NCI-H345 treated with DMSO at 0.1 percent for 48 hours (cell line): Measurements from ENCODE around the gene HECTD4.
"Not testable (repeated sequence)": the region's sequence is repeated elsewhere in the genome, so short reads cannot be mapped to it uniquely, and the experiment has no call there.

Experiments
- DNase-seq: peaks from one replicate; lab custom pipeline; 2025; ENCODE audit not compliant: unreplicated experiment; lab: John Stamatoyannopoulos, UW

Gene HECTD4

GRCh38 chr12:112408621-112409020, 26.4 kb upstream of the HECTD4 start:
- no peak for DNase-seq

DNA sequence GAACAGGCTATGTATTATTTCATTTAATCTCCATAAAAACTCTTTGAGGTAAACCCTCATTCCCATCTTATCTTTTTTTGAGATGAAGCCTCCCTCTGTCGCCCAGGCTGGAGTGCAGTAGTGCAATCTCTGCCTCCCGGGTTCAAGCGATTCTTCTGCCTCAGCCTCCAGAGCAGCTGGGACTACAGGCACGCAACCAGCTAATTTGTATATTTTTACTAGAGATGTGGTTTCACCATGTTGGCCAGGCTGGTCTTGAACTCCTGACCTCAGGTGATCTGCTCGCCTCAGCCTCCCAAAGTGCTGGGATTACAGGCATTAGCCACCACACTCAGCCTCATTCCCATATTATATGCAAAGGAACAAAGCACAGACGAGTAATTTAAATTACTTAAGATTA, 25.5 kb upstream of the HECTD4 start:
- not testable (repeated sequence) for DNase-seq

GRCh38 chr12:112406519-112407488, 24.6 kb upstream of the HECTD4 start:
- DNase-seq, result no peak

DNA sequence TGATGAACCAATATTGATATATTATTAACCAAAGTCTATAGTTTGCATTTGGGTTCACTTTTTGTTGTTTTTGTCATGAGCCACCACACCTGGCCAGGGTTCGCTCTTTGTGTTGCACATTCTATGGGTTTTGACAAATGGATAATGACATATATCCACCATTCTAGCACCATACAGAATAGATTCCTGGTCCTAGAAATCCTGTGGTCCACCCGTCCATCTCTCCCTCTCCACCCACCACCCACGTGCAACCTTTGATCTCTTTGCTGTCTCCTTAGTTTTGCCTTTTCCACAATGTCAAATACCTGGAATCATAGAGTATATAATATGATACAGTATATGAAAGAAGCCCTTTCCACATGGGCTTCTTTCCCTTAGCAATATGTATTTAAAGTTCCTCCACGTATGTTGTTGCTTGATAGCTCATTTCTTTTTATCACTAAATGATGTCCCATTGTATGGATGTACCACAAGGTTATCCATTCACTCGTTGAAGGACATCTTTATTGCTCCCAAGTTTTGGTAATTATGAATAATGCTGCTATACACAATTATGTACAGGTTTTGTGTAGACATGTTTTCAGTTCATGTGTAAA, 19.8 kb upstream of the HECTD4 start:
- DNase-seq, result no peak

- DNase-seq, result no peak
Observed at GRCh38 chr12:112401054-112401453, 18.8 kb upstream of the HECTD4 start.

DNA sequence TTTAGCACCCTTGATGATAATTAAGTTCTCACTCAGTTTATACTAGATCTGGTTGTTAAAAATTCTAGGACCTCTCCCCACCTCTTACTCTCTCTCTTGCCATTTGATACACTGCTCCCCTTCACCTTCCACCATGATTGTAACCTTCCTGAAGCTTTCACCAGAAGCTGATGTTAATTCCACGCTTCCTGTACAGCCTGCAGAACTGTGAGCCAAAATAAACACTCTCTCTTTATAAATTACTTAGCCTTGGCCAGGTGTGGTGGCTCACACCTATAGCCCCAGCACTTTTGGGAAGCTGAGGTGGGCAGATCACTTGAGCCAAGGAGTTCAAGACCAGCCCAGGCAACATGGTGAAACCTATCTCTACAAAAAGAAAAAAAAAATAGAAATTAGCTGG, 11.1 kb upstream of the HECTD4 start:
- no peak for DNase-seq

GRCh38 chr12:112389922-112390654, 7.9 kb upstream of the HECTD4 start:
- DNase-seq, result not testable (repeated sequence)

GRCh38 chr12:112389228-112389627, 7.0 kb upstream of the HECTD4 start:
- DNase-seq, result no peak

DNA sequence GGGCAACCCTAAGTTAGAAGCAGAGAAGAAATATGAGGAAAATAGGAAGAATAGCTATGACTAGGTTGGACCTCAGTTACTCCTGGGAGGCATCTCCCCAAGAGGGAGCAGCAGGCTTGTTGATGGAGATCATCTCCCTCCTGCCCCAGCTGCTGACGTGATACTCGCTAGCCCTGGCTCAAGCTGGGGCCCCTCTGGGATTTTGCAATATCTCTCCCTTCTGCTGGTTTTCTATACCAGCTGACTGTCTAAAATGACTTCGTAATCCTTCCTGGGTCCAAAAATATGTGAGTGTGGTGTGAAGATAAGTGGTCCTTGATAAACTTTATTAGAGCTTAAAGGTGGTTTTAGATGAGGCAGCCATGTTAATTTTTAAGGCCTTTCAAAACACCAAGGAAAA, 4.5 kb upstream of the HECTD4 start:
- DNase-seq, result no peak

DNA sequence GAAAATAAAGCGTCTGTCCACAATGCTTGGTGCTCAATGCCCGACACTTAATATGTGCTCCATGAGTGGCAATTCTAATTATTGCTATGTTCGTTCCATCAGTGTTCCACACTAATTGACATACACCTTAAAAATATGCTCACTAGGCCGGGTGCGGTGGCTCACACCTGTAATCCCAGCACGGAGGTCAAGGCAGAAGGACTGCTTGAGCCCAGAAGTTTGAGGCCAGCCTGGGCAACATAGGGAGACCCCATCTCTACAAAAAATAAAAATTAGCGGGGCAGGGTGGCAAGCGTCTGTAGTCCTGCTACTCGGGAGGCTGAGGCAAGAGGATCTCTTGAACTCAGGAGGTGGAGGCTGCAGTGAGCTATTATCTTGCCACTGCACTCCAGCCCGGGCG, 635 bp upstream of the HECTD4 start:
- no peak for DNase-seq

DNA sequence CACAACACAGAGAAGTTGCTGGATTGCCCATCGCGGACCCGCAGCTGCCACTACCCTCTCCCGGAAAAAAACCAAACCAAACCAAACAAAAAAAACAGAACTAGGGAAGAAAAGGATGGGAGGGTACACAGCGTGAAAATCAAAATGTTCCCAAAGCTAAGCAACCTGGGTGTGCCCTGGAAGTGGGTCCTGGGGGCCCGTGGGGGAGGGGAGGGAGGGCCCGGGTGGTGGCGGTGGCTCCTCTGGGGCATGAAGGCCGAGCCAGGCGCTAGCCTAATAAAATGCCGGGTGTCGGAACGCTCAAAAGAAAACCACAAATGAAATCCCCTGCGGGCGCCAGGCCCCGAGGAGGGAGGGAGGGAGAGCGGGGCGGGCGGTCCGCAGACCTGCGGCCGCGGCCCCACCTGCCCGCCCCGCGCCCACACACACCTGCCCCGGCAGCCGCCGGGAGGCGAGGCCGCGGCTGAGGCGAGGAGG, 787 bp downstream of the HECTD4 start:
- DNase-seq, result no peak

- no peak for DNase-seq
Observed at GRCh38 chr12:112380663-112381405, 1.4 kb downstream of the HECTD4 start.

DNA sequence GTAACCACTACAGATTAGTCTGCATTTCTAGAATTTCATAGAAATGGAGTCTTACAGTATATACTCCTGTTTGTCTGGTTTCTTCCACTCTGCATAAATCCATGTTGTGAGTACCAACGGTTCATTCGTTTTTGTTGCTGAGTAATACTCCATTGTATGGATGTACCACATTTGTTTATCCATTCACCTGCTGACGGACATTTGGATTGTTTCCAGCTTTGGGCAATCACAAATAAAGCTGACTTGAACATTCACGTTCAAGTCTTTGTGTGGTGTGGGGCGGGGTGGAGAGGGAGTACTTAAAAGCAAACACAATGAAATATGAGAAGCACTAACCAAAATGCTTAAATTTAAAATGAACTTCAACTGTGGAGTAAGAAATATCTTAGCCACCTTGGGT, 7.1 kb downstream of the HECTD4 start:
- no peak for DNase-seq

- no peak for DNase-seq
Observed at GRCh38 chr12:112374166-112374740, 8.0 kb downstream of the HECTD4 start.

GRCh38 chr12:112370868-112371510, 11.2 kb downstream of the HECTD4 start:
- DNase-seq, result no peak

DNA sequence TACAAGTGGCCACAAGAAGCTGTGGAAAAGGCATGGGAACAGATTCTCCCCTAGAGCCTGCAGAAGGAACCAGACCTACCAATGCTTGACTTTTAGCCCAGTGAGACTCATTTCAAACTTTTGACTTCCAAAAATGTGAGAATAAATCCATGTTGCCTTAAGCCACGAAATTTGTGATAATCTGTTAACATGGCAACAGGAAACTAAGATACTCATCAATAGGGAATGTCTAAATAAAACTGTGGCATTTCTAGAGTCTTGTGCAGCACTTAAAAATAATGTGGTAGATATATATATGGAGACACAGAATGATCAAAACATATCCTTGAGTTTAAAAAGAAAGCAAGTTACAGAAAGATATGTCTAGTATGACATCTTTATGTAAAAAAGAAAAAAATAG, 12.0 kb downstream of the HECTD4 start:
- no peak for DNase-seq

DNA sequence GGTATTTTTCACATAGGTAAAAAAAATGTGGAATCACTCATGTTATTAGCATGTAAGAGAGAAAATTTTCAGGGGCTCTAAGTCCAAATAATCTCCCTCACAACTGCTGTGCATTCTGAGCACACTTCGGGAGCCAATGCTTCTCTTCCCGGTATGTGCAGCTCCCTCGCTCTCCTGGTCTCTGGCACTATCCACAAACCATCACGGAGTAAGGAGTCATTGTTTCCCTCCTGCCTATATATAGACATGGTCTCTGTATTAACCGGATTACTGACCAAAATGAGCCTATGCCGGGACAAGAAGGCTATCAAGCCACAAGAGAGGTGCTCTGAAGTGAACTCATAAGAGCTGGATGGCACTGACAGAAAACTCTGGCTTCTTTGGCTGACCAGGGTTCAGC, 13.4 kb downstream of the HECTD4 start:
- no peak for DNase-seq

- DNase-seq, result no peak
Observed at GRCh38 chr12:112367965-112368364, 14.3 kb downstream of the HECTD4 start.

- DNase-seq, result peak; percentile 68
Observed at GRCh38 chr12:112362310-112362709, 19.9 kb downstream of the HECTD4 start.

DNA sequence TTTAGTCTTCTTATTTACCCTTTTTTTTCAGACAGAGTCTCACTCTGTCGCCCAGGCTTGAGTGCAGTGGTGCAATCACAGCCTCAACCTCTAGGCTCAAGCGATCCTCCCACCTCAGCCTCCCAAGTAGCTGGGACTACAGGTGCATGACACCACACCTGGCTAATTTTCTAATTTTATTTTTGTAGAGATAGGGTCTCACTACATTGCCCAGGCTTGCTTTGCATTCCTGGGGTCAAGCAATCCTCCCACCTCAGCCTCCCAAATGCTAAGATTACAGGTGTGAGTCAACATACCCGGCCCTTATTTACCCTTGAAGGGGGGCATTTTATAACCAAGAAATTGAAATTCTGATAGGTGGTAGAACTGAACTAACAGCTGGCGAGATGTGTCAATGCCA, 21.0 kb downstream of the HECTD4 start:
- no peak for DNase-seq
